HCT116 (cell line): Measurements from ENCODE around the gene LUM.

Experiments
- CTCF ChIP-seq, 3 experiments: fragments of 200-600 bp in 1 of 3; sonication (generic) in 1 of 3; IDR thresholded peaks in 2 of 3; conservative IDR thresholded peaks in 1 of 3; 2 replicates each; pipeline ENCODE4 v1.5.1; 2012 to 2017; ENCODE audit warnings: low read depth in 2 of 3, low read length in 2 of 3, antibody characterized with exemption in 1 of 3, borderline replicate concordance in 1 of 3, control low read depth in 1 of 3, mild to moderate bottlenecking in 1 of 3, mixed read lengths in 1 of 3, mixed run types in 1 of 3, moderate library complexity in 1 of 3; ENCODE audit not compliant: insufficient read depth in 1 of 3
- EZH2phosphoT487 ChIP-seq: fragments of 200-600 bp; IDR thresholded peaks from 2 replicates; pipeline ENCODE4 v1.6.1; 2018; ENCODE audit warnings: antibody characterized with exemption, borderline replicate concordance
- POLR2A ChIP-seq: IDR thresholded peaks from 2 replicates; pipeline ENCODE4 v1.7.0; 2011; ENCODE audit warnings: borderline replicate concordance; ENCODE audit not compliant: insufficient read depth, insufficient read length; ENCODE audit errors: extremely low read depth
- POLR2AphosphoS5 ChIP-seq: IDR thresholded peaks from 2 replicates; pipeline ENCODE4 v1.6.1; 2011; ENCODE audit warnings: mild to moderate bottlenecking, low read depth, low read length, moderate library complexity
- SIN3A ChIP-seq: IDR thresholded peaks from 2 replicates; pipeline ENCODE4 v1.6.1; 2012; ENCODE audit warnings: low read depth
- TCF7L2 ChIP-seq: IDR thresholded peaks from 2 replicates; pipeline ENCODE4 v1.7.0; 2011; ENCODE audit warnings: borderline replicate concordance, inconsistent platforms; ENCODE audit not compliant: insufficient read depth, insufficient read length; ENCODE audit errors: extremely low read depth
- YY1 ChIP-seq: IDR thresholded peaks from 2 replicates; pipeline ENCODE4 v1.6.1; 2011; ENCODE audit warnings: low read length, low read depth, moderate library complexity, mild to moderate bottlenecking; ENCODE audit not compliant: insufficient replicate concordance; ENCODE audit errors: extremely low read depth
- ZFX ChIP-seq: fragments of 450-650 bp; IDR thresholded peaks from 2 replicates; pipeline ENCODE4 v1.6.1; 2017
- ZNF274 ChIP-seq: fragments of 200-500 bp; sonication (Bioruptor generic); IDR thresholded peaks from 2 replicates; pipeline ENCODE4 v1.6.1; 2014; ENCODE audit warnings: mild to moderate bottlenecking, low read depth, low read length, inconsistent platforms

- no peak for TF ChIP-seq POLR2A
- no peak for TF ChIP-seq POLR2AphosphoS5
- no peak for TF ChIP-seq CTCF (IDR thresholded peaks at IDR 0.05 in 2 of 3, conservative IDR thresholded peaks at IDR 0.05 in 1 of 3; ENCODE audit: borderline replicate concordance in 1 of 3, insufficient read depth in 1 of 3, low read depth in 2 of 3, low read length in 2 of 3)
- TF ChIP-seq EZH2phosphoT487: no peak
- no peak for TF ChIP-seq ZFX
- TF ChIP-seq SIN3A: no peak
- no peak for TF ChIP-seq ZNF274
- no peak for TF ChIP-seq YY1
- no peak for TF ChIP-seq TCF7L2
Measured at GRCh38 chr12:91126516-91126915, 15.2 kb upstream of the LUM start.
